H9 (cell line): ENCODE measurements around the gene FAIM2. TPM values are rescaled to one million over a fixed set of nuclear protein-coding genes. Genes with fewer than 3 reads are reported as not detected.

ENCODE experiments used
- DNase-seq: peaks from one replicate; pipeline ENCODE4 v3.0.0-alpha.2; 2017
- H2AFZ ChIP-seq: one replicate; pipeline ENCODE4 v1.6.1; 2013; ENCODE audit warnings: mild to moderate bottlenecking, low read length, control low read depth, moderate library complexity
- H2AK5ac ChIP-seq: 2 replicates; pipeline ENCODE4 v1.6.1; 2013; ENCODE audit warnings: low read length, control low read depth, mixed read lengths; ENCODE audit not compliant: insufficient read length
- H2BK120ac ChIP-seq: one replicate; pipeline ENCODE4 v1.6.1; 2013; ENCODE audit warnings: low read depth, mild to moderate bottlenecking, low read length, control low read depth, inconsistent platforms; ENCODE audit not compliant: poor library complexity, severe bottlenecking
- H2BK12ac ChIP-seq: 2 replicates; pipeline ENCODE4 v1.6.1; 2013; ENCODE audit warnings: low read length, control low read depth, mixed read lengths, low read depth; ENCODE audit not compliant: insufficient read length
- H2BK15ac ChIP-seq: 2 replicates; pipeline ENCODE4 v1.6.1; 2013; ENCODE audit warnings: low read depth, low read length, control low read depth
- H2BK20ac ChIP-seq: one replicate; pipeline ENCODE4 v1.6.1; 2013; ENCODE audit warnings: low read depth, mild to moderate bottlenecking, low read length, control low read depth, inconsistent platforms; ENCODE audit not compliant: poor library complexity, severe bottlenecking
- H2BK5ac ChIP-seq: 2 replicates; pipeline ENCODE4 v1.6.1; 2013; ENCODE audit warnings: low read length, control low read depth, mixed read lengths; ENCODE audit not compliant: insufficient read length
- H3K14ac ChIP-seq: 2 replicates; pipeline ENCODE4 v1.6.1; 2013; ENCODE audit warnings: low read length, control low read depth; ENCODE audit not compliant: insufficient read depth
- H3K18ac ChIP-seq: 2 replicates; pipeline ENCODE4 v1.6.1; 2013; ENCODE audit warnings: low read depth, mild to moderate bottlenecking, mixed read lengths, low read length, control low read depth; ENCODE audit not compliant: insufficient read length
- H3K23ac ChIP-seq: 2 replicates; pipeline ENCODE4 v1.6.1; 2013; ENCODE audit warnings: low read length, control low read depth, mixed read lengths, low read depth; ENCODE audit not compliant: insufficient read length
- H3K23me2 ChIP-seq: 2 replicates; pipeline ENCODE4 v1.6.1; 2013; ENCODE audit warnings: low read depth, mild to moderate bottlenecking, mixed read lengths, low read length, control low read depth; ENCODE audit not compliant: insufficient read length, poor library complexity, severe bottlenecking
- H3K27ac ChIP-seq: 2 replicates; pipeline ENCODE4 v1.5.1; 2013; ENCODE audit warnings: low read length, control low read depth, mixed read lengths, low read depth; ENCODE audit not compliant: insufficient read length
- H3K27me3 ChIP-seq: 2 replicates; pipeline ENCODE4 v1.6.1; 2013; ENCODE audit warnings: low read length, control low read depth, inconsistent platforms; ENCODE audit not compliant: insufficient read depth
- H3K4ac ChIP-seq: 2 replicates; pipeline ENCODE4 v1.6.1; 2013; ENCODE audit warnings: low read depth, mild to moderate bottlenecking, control low read depth, inconsistent platforms, low read length, moderate library complexity
- H3K4me1 ChIP-seq: 2 replicates; pipeline ENCODE4 v1.6.1; 2013; ENCODE audit warnings: low read length, control low read depth, inconsistent platforms; ENCODE audit not compliant: insufficient read depth
- H3K4me2 ChIP-seq: 2 replicates; pipeline ENCODE4 v1.6.1; 2013; ENCODE audit warnings: low read length, control low read depth, mixed read lengths; ENCODE audit not compliant: insufficient read length, insufficient read depth
- H3K56ac ChIP-seq: 2 replicates; pipeline ENCODE4 v1.6.1; 2013; ENCODE audit warnings: low read depth, mild to moderate bottlenecking, mixed read lengths, low read length, control low read depth; ENCODE audit not compliant: insufficient read length
- H3K79me1 ChIP-seq: 2 replicates; pipeline ENCODE4 v1.6.1; 2013; ENCODE audit warnings: low read depth, mild to moderate bottlenecking, moderate library complexity, low read length, control low read depth, inconsistent platforms; ENCODE audit not compliant: insufficient read depth, poor library complexity, severe bottlenecking
- H3K79me2 ChIP-seq: 2 replicates; pipeline ENCODE4 v1.6.1; 2013; ENCODE audit warnings: low read length, control low read depth, inconsistent platforms; ENCODE audit not compliant: insufficient read depth
- H3K9ac ChIP-seq: 2 replicates; pipeline ENCODE4 v1.6.1; 2013; ENCODE audit warnings: low read length, control low read depth, mixed read lengths; ENCODE audit not compliant: insufficient read length; ENCODE audit errors: extremely low read depth
- H3K9me3 ChIP-seq: one replicate; pipeline ENCODE4 v1.6.1; 2013; ENCODE audit warnings: low read depth, low read length, inconsistent platforms; ENCODE audit not compliant: control insufficient read depth
- H3T11ph ChIP-seq: one replicate; pipeline ENCODE4 v1.6.1; 2013; ENCODE audit warnings: mild to moderate bottlenecking, low read length, control low read depth, inconsistent platforms
- H4K20me1 ChIP-seq: one replicate; pipeline ENCODE4 v1.6.1; 2013; ENCODE audit not compliant: control insufficient read depth, insufficient read length, insufficient read depth
- H4K5ac ChIP-seq: 2 replicates; pipeline ENCODE4 v1.6.1; 2013; ENCODE audit warnings: low read depth, mild to moderate bottlenecking, mixed read lengths, low read length, control low read depth; ENCODE audit not compliant: insufficient read length
- H4K8ac ChIP-seq: replicated peaks from 2 replicates; pipeline ENCODE4 v1.6.1; 2013; ENCODE audit warnings: low read length, control low read depth, mixed read lengths, low read depth; ENCODE audit not compliant: insufficient read length
- H4K91ac ChIP-seq: 2 replicates; pipeline ENCODE4 v1.6.1; 2013; ENCODE audit warnings: low read depth, mild to moderate bottlenecking, moderate library complexity, mixed read lengths, low read length, control low read depth; ENCODE audit not compliant: insufficient read length
- H3K27ac Mint-ChIP-seq, 3 experiments: 2 replicates in 2 of 3; 3 replicates in 1 of 3; pipeline ENCODE4 v1.8.0; 2020 to 2021; ENCODE audit warnings: mixed read lengths in 3 of 3, mild to moderate bottlenecking in 1 of 3, moderate library complexity in 1 of 3
- H3K27me3 Mint-ChIP-seq: 2 replicates; pipeline ENCODE4 v1.8.0; 2021; ENCODE audit warnings: low read depth, mild to moderate bottlenecking, moderate library complexity, mixed read lengths
- H3K36me3 Mint-ChIP-seq, 3 experiments: 2 replicates in 2 of 3; 3 replicates in 1 of 3; pipeline ENCODE4 v1.8.0; 2020 to 2021; ENCODE audit warnings: low read depth in 3 of 3, mixed read lengths in 3 of 3; ENCODE audit not compliant: insufficient read depth in 1 of 3
- H3K4me1 Mint-ChIP-seq, 2 experiments: 2 replicates each; pipeline ENCODE4 v1.8.0; 2020; ENCODE audit warnings: mixed read lengths in 2 of 2
- H3K4me3 Mint-ChIP-seq, 2 experiments: 2 replicates in 1 of 2; 3 replicates in 1 of 2; pipeline ENCODE4 v1.8.0; 2020 to 2021; ENCODE audit warnings: mild to moderate bottlenecking in 2 of 2, mixed read lengths in 2 of 2, moderate library complexity in 1 of 2
- H3K9me3 Mint-ChIP-seq, 2 experiments: 2 replicates in 1 of 2; 3 replicates in 1 of 2; pipeline ENCODE4 v1.8.0; 2020; ENCODE audit warnings: mild to moderate bottlenecking in 2 of 2, mixed read lengths in 2 of 2, moderate library complexity in 1 of 2
- WGBS: extraction: QIAGEN DNeasy Blood & Tissue Kit; methylation state at CpG from one replicate; pipeline ENCODE4 v1.1.7; 2013; ENCODE audit warnings: missing lambda C conversion rate, low lambda C conversion rate, mixed read lengths; ENCODE audit not compliant: insufficient read length; ENCODE audit errors: extremely low coverage; 5-methylcytosine and 5-hydroxymethylcytosine counted together
- total RNA-seq: library from RNA; stranded (reverse); gene quantifications from 2 replicates; pipeline ENCODE4 v1.2.1, GENCODE V29; 2021
- TF ChIP-seq, protein P1 (sequence below): fragments of 200-600 bp; sonication (generic); conservative IDR thresholded peaks from 3 replicates; pipeline ENCODE4 v1.8.0; 2021; ENCODE audit warnings: antibody characterized with exemption, mild to moderate bottlenecking

Gene FAIM2
- total RNA-seq, 1 experiment from 2014 or later: 0.42 TPM

- no peak overlapping the region for H3K56ac ChIP-seq
- H4K20me1 ChIP-seq: no peaks in the 10 kb centered on the region
- no peaks in the 10 kb centered on the region for H3K79me1 ChIP-seq
- no peak overlapping the region for H2AFZ ChIP-seq
- Mint-ChIP-seq H3K9me3 (no peaks in the 10 kb centered on the region), H3K27me3 (peaks cover 38% of the 10 kb centered on the region), H3K4me3 (peak overlapping the region in 1 of 2 experiments; percentile 18; a peak in 1 of 5 replicates), H3K27ac (no peak overlapping the region; a peak in 1 of 7 replicates), H3K36me3 (no peaks in the 10 kb centered on the region), H3K4me1 (peaks cover 7% of the 10 kb centered on the region in 2 experiments)
- no peak overlapping the region for H3K18ac ChIP-seq
- H3K4me2 ChIP-seq: no peak overlapping the region
- H3K4me1 ChIP-seq: no peaks in the 10 kb centered on the region
- no peak overlapping the region for H2BK15ac ChIP-seq
- peaks cover 10% of the 10 kb centered on the region for H3K23me2 ChIP-seq
- H3K23ac ChIP-seq: no peak overlapping the region
- no CpG with 5 or more reads among the region's 2 CpGs for WGBS
- H3K27me3 ChIP-seq: no peaks in the 10 kb centered on the region
- no peak overlapping the region for H3K4ac ChIP-seq
- H2BK120ac ChIP-seq: no peak overlapping the region
- H3T11ph ChIP-seq: no peak overlapping the region
- H2BK12ac ChIP-seq: no peak overlapping the region
- no peak overlapping the region for H4K91ac ChIP-seq
- no peak overlapping the region for H3K27ac ChIP-seq
- no peak overlapping the region for H2BK20ac ChIP-seq
- H3K79me2 ChIP-seq: no peaks in the 10 kb centered on the region
- TF ChIP-seq, protein P1, sequence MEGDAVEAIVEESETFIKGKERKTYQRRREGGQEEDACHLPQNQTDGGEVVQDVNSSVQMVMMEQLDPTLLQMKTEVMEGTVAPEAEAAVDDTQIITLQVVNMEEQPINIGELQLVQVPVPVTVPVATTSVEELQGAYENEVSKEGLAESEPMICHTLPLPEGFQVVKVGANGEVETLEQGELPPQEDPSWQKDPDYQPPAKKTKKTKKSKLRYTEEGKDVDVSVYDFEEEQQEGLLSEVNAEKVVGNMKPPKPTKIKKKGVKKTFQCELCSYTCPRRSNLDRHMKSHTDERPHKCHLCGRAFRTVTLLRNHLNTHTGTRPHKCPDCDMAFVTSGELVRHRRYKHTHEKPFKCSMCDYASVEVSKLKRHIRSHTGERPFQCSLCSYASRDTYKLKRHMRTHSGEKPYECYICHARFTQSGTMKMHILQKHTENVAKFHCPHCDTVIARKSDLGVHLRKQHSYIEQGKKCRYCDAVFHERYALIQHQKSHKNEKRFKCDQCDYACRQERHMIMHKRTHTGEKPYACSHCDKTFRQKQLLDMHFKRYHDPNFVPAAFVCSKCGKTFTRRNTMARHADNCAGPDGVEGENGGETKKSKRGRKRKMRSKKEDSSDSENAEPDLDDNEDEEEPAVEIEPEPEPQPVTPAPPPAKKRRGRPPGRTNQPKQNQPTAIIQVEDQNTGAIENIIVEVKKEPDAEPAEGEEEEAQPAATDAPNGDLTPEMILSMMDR: no peak
- H3K14ac ChIP-seq: no peak overlapping the region
- no peak overlapping the region for H4K8ac ChIP-seq
- no peak overlapping the region for H2AK5ac ChIP-seq
- DNase-seq: no peak
- H4K5ac ChIP-seq: no peak overlapping the region
- no peak overlapping the region for H3K9ac ChIP-seq
- H2BK5ac ChIP-seq: no peak overlapping the region
- no peaks in the 10 kb centered on the region for H3K9me3 ChIP-seq
Measured at GRCh38 chr12:49847161-49847560, 56.5 kb downstream of the FAIM2 start.
